SU-DHL-6 (cell line): ENCODE results near the gene MAP2K5.

ENCODE experiments used
- H2AFZ ChIP-seq: fragments of 200-600 bp; sonication (generic); 2 replicates; pipeline ENCODE4 v1.6.1; 2014; ENCODE audit warnings: low read depth, mild to moderate bottlenecking, moderate library complexity, mixed read lengths, antibody characterized with exemption, low read length; ENCODE audit not compliant: severe bottlenecking
- H3F3A ChIP-seq: fragments of 200-600 bp; shearing (Covaris generic); 2 replicates; pipeline ENCODE4 v1.6.0; 2016; ENCODE audit warnings: antibody characterized with exemption, mild to moderate bottlenecking; ENCODE audit not compliant: insufficient read depth
- H3K27ac ChIP-seq: fragments of 200-600 bp; sonication (generic); 2 replicates; pipeline ENCODE4 v1.5.1; 2016; ENCODE audit warnings: low read depth, mild to moderate bottlenecking, low read length, moderate library complexity, mixed read lengths
- H3K27me3 ChIP-seq: fragments of 200-600 bp; sonication (generic), shearing (Covaris generic); 2 replicates; pipeline ENCODE4 v1.6.0; 2014; ENCODE audit warnings: mild to moderate bottlenecking, low read length
- H3K36me3 ChIP-seq: fragments of 200-600 bp; sonication (generic); 2 replicates; pipeline ENCODE4 v1.6.1; 2014; ENCODE audit warnings: mild to moderate bottlenecking, low read length, mixed read lengths
- H3K4me2 ChIP-seq: fragments of 300-600, 200-600 bp; shearing (Covaris generic), sonication (generic); 2 replicates; pipeline ENCODE4 v1.6.0; 2014; ENCODE audit warnings: low read length, low read depth, mild to moderate bottlenecking; ENCODE audit not compliant: poor library complexity, severe bottlenecking
- H3K4me3 ChIP-seq: fragments of 200-600 bp; sonication (generic); 2 replicates; pipeline ENCODE4 v1.5.1; 2014; ENCODE audit warnings: antibody characterized with exemption, low read length, mild to moderate bottlenecking, mixed read lengths; ENCODE audit not compliant: insufficient read depth, poor library complexity, severe bottlenecking
- H3K79me2 ChIP-seq: fragments of 200-600 bp; sonication (generic); 2 replicates; pipeline ENCODE4 v1.6.1; 2014; ENCODE audit warnings: mild to moderate bottlenecking, low read length, moderate library complexity; ENCODE audit not compliant: insufficient read depth
- H3K9ac ChIP-seq: fragments of 200-600 bp; sonication (generic); 2 replicates; pipeline ENCODE4 v1.7.0; 2014; ENCODE audit warnings: mild to moderate bottlenecking, low read length
- H3K9me2 ChIP-seq: fragments of 200-600 bp; sonication (generic); replicated peaks from 2 replicates; pipeline ENCODE4 v1.6.1; 2014; ENCODE audit warnings: low read length; ENCODE audit not compliant: insufficient read depth
- H3K9me3 ChIP-seq: fragments of 200-600 bp; sonication (generic); 2 replicates; pipeline ENCODE4 v1.6.1; 2014; ENCODE audit warnings: low read length, mixed read lengths; ENCODE audit not compliant: insufficient read depth
- H4K20me1 ChIP-seq: fragments of 200-600 bp; sonication (generic); 2 replicates; pipeline ENCODE4 v1.6.1; 2014; ENCODE audit warnings: low read depth, mild to moderate bottlenecking, antibody characterized with exemption, low read length, moderate library complexity, mixed read lengths
- CTCF ChIP-seq: fragments of 200-600 bp; sonication (generic); IDR thresholded peaks from one replicate; pipeline ENCODE4 v1.5.1; 2017; ENCODE audit warnings: antibody characterized with exemption, mild to moderate bottlenecking, low read length, moderate library complexity; ENCODE audit not compliant: insufficient read depth, poor library complexity, severe bottlenecking
- EZH2phosphoT487 ChIP-seq: fragments of 200-600 bp; sonication (generic), shearing (Covaris generic); conservative IDR thresholded peaks from 2 replicates; pipeline ENCODE4 v1.6.1; 2018; ENCODE audit warnings: mild to moderate bottlenecking, antibody characterized with exemption, low read length, moderate library complexity, mixed read lengths

The MAP2K5 gene

GRCh38 chr15:67512140-67512539, 30.4 kb upstream of the MAP2K5 start:
- no peak overlapping the region for H3K4me3 ChIP-seq
- H2AFZ ChIP-seq: no peak overlapping the region
- H4K20me1 ChIP-seq: no peaks in the 10 kb centered on the region
- H3K9me3 ChIP-seq: no peaks in the 10 kb centered on the region
- peaks cover 4% of the 10 kb centered on the region; the same call in 1 of the 2 replicates for H3K36me3 ChIP-seq
- H3K79me2 ChIP-seq: no peaks in the 10 kb centered on the region
- no peak overlapping the region for H3K4me2 ChIP-seq
- no peaks in the 10 kb centered on the region for H3F3A ChIP-seq
- H3K27me3 ChIP-seq: no peaks in the 10 kb centered on the region
- H3K9ac ChIP-seq: no peak overlapping the region
- no peaks in the 10 kb centered on the region for H3K9me2 ChIP-seq
- H3K27ac ChIP-seq: no peak overlapping the region
- TF ChIP-seq CTCF: no peak
- TF ChIP-seq EZH2phosphoT487: no peak

GRCh38 chr15:67512933-67513714, 29.4 kb upstream of the MAP2K5 start:
- peaks cover 4% of the 10 kb centered on the region; the same call in 1 of the 2 replicates for H3K36me3 ChIP-seq
- no peaks in the 10 kb centered on the region for H3F3A ChIP-seq
- no peak overlapping the region for H3K4me3 ChIP-seq
- no peaks in the 10 kb centered on the region for H3K9me3 ChIP-seq
- no peak for TF ChIP-seq EZH2phosphoT487
- no peak for TF ChIP-seq CTCF
- H3K27ac ChIP-seq: no peak overlapping the region
- no peaks in the 10 kb centered on the region for H3K79me2 ChIP-seq
- H3K4me2 ChIP-seq: no peak overlapping the region
- no peaks in the 10 kb centered on the region for H3K9me2 ChIP-seq
- H4K20me1 ChIP-seq: no peaks in the 10 kb centered on the region
- no peak overlapping the region for H2AFZ ChIP-seq
- H3K27me3 ChIP-seq: no peaks in the 10 kb centered on the region
- H3K9ac ChIP-seq: no peak overlapping the region

- no peak overlapping the region for H3K4me2 ChIP-seq
- no peaks in the 10 kb centered on the region for H3K9me2 ChIP-seq
- TF ChIP-seq CTCF (no peak), EZH2phosphoT487 (no peak)
- no peaks in the 10 kb centered on the region for H3K79me2 ChIP-seq
- H3K4me3 ChIP-seq: no peak overlapping the region
- H2AFZ ChIP-seq: no peak overlapping the region
- H3F3A ChIP-seq: no peaks in the 10 kb centered on the region
- no peaks in the 10 kb centered on the region for H4K20me1 ChIP-seq
- H3K9ac ChIP-seq: no peak overlapping the region
- H3K27ac ChIP-seq: no peak overlapping the region
- H3K9me3 ChIP-seq: no peaks in the 10 kb centered on the region
- peaks cover 4% of the 10 kb centered on the region; the same call in 1 of the 2 replicates for H3K36me3 ChIP-seq
- H3K27me3 ChIP-seq: no peaks in the 10 kb centered on the region
Measured at GRCh38 chr15:67515090-67515489, 27.4 kb upstream of the MAP2K5 start.
